CD1c-positive myeloid dendritic cell (primary cell): ENCODE results near the gene BICRA.

ENCODE experiments used
- DNase-seq: peaks from one replicate; pipeline ENCODE4 v3.0.0-alpha.2; 2016; ENCODE audit errors: extremely low spot score

Gene BICRA

DNA sequence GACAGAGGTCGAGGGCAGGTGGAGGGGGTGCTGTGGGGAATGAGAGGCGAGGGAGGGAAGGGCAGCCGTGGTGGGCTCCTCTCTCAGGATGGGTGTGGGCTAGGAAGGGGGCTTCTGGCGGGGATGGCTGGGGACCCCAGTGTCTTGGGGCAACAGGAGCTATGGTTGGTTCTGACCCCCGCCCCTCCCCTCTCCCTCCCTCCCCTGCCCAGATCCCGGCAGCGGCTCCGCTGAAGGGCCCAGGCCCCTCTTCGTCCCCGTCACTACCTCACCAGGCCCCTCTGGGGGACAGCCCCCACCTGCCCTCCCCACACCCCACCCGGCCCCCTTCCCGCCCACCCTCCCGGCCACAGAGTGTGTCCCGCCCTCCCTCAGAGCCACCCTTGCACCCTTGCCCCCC is 85.0 kb downstream of the BICRA start:
- DNase-seq = no peak

DNA sequence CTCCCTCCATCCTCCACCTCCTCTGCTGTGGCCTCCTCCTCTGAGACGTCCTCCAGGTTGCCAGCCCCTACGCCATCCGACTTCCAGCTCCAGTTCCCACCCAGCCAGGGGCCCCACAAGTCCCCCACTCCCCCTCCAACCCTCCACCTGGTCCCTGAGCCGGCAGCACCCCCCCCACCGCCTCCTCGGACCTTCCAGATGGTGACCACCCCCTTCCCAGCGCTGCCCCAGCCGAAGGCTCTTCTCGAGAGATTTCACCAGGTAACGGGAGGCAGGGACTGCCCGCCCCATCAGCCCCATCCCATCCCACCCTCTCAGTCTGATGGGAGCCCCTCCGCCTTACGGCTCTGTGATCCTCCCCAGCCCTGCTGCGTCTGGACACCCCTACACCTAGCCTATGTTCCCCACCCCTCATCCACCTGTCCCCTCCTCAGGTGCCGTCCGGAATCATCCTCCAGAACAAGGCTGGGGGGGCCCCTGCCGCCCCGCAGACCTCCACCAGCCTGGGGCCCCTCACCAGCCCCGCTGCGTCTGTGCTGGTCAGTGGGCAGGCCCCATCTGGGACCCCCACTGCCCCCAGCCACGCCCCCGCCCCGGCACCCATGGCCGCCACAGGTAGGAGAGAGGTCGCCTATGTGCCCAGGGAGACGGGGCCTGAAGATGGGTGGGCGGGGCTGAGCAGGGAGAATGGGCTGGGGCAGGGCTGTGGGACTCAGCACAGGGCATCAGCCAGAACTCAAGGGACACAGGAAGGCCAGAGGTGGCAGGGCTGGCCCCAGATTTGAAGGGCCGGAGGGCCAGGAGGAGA is 85.7 kb downstream of the BICRA start:
- DNase-seq = no peak

DNA sequence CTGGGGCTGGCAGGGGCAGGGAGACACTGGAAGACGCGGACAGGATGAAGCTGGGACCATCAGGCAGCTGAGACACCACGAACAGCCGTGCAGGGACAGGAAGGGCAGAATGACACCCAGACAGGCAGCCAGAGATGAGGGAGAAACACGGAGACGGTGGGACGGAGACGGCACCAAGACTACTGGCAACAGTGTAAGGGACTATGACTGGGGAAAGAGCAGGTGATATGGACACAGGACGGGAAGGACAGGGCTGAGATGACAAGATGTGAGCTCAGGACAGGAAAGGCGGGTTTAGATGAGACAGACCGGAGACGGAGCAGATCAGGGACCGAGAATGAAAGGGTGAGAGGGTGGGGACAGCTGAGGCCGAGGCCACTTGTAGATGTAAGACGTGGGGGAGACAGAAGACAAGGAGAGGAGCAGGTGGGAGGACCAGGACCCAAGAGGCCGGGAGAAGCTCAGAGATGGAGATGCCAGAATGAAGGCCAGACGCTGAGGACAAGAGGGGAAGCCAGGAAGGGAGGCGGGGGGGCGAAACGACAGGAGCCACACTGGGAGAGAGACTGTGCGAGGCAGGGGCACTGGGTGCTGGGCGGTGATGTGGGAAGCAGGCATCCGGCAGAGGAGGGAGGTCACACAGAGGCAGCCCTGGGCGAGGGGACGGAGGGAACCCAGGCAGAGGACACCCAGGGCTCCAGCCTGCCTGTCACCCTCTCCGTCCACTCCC is 86.8 kb downstream of the BICRA start:
- no peak for DNase-seq

DNA sequence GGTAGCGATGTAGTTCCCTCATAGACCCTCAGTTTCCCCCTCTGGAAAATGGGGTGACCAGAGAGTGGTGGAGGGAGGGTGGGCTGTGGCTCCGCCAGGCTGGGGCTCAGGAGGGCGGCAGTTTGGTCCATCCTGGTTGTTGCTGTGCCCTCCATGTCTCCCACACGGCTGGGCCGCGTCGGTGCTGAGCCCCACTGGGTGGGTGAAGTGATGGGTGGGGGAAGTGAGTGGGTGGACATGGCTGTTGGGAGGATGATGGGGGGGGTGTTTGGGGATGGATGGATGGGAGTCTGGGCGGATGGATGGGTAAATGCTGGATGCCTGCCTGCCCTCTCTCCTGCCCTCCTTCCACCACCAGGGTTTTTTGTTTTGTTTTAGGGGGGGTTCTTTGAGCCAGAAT is 87.7 kb downstream of the BICRA start:
- no peak for DNase-seq

DNA sequence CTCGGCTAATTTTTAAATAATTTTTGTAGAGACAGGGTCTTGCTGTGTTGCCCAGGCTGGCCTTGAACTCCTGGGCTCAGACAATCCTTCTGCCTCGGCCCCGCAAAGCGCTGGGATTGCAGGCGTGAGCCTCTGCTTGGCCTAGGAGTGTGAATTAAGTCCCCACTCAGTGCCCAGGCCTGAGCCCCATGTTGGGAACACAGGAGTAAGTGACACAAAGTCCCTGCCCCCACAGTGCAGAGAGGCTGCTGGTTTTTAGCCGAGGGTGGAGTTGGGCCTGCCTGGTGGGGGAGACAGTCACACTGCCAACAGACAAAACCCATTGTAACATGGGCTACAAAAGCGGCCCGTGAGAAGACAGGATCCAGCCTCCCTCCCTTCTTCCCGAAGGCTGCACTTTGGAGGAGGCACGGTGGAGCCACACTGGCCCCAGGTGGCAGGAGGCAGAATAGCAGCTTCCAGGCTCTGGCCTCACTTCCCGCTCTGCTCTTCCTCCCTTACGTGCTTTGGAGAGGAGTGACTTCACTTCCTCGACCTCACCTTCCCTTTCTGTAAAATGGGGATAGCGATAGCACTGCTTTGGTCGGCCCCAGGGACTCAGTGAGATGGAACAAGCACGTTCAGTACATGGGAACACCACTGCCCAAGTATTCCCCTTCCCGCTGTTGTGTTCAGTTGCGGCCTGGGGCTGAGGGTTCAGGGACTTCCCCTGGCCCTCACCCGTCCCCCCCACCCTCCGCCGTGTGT is 89.1 kb downstream of the BICRA start:
- peak; percentile 83 for DNase-seq

DNA sequence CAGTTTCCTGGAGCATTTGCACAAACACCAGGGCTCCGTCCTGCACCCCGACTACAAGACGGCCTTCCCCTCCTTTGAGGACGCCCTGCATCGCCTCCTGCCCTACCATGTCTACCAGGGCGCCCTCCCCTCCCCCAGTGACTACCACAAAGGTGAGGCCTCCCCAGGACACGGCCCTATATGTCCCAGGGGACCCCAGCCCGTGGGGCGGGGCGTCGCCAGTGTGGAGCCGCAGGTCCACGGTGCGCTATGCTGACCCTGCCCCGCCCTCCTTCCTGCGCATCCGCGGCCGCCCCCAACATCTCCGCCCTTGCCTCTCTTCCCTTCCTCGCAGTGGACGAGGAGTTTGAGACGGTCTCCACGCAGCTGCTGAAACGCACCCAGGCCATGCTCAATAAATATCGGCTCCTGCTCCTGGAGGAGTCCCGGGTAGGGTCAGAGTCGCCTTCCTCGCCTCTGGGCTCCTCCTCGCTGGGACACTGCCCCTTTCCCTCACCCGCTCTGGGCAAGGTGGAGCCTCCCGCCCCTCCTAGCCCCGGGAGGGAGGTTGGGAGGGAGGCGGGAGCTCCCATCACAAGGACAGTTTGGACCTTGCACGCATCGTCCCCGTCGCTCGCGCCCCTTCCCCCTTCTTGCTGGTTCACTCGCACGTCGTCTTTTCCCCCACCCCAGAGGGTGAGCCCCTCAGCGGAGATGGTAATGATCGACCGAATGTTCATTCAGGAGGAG is 89.9 kb downstream of the BICRA start:
- DNase-seq = no peak

DNA sequence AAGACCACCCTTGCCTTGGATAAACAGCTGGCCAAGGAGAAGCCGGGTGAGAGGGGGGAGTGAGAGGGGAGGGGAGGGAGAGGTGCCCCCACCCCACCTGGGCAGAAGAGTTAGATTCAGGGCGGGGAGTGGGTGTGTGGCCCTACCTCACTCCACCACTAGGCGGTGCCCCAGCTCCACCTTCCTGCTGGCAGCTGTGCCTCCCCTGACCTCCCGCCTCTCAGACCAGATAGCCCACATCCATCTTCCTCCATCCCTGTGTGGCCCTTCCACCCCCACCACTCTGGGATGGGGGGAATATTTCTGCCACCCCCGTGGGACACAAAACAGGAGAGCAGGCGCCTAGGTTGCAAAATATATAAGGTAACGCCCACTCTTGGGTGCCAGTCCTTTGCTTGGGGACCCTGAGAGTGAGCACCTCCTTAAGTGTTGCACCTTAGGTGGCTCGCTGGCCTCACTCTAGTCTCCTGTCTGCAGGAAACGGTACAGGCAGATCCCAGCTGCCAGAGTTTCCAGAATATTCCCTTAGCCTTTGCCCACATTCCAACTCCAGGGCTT is 90.5 kb downstream of the BICRA start:
- peak; percentile 41 for DNase-seq

DNA sequence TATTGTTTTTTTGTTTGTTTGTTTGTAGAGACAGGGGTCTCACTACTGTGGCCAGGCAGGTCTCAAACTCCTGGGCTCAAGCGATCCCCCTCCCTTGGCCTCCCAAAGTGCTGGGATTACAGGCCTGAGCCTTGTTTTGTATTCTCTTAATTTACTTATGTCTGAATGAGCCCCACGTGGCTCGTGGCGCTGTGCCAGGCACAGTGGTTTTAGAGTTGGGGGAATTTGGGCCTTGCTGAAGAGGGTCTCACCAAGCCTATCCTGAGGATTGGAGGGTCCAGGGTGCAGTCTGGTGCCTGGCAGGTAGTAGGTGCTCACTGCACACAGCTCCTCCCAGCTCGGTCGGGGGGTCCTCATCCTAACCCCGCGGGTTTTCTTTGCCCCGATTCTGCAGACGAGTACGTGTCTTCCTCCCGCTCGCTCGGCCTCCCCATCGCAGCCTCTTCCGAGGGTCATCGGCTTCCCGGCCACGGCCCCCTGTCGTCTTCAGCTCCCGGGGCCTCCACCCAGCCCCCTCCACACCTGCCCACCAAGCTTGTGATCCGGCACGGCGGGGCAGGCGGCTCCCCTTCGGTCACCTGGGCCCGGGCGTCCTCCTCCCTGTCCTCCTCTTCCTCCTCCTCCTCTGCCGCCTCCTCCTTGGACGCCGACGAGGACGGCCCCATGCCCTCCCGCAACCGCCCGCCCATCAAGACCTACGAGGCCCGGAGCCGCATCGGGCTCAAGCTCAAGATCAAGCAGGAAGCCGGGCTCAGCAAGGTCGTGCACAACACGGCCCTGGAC is 92.2 kb downstream of the BICRA start:
- DNase-seq = no peak

DNA sequence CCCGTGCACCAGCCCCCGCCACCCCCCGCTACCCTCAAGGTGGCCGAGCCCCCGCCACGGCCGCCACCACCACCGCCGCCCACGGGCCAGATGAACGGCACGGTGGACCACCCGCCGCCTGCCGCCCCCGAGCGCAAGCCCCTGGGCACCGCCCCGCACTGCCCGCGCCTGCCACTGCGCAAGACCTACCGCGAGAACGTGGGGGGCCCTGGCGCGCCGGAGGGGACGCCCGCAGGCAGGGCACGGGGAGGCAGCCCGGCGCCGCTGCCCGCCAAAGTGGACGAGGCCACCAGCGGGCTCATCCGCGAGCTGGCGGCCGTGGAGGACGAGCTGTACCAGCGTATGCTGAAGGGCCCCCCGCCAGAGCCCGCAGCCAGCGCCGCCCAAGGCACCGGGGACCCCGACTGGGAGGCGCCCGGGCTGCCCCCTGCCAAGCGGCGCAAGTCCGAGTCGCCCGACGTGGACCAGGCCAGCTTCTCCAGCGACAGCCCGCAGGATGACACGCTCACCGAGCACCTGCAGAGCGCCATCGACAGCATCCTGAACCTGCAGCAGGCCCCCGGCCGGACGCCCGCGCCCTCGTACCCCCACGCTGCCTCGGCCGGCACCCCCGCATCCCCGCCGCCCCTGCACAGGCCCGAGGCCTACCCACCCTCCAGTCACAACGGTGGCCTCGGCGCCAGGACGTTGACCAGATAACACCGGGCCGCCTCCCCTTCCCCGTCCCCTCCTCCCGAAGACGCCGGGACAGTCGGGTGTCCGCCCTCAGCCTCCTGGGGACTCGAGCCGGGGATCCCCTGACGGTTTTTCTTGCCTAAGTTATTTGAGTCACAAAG is 93.0 kb downstream of the BICRA start:
- no peak for DNase-seq

DNA sequence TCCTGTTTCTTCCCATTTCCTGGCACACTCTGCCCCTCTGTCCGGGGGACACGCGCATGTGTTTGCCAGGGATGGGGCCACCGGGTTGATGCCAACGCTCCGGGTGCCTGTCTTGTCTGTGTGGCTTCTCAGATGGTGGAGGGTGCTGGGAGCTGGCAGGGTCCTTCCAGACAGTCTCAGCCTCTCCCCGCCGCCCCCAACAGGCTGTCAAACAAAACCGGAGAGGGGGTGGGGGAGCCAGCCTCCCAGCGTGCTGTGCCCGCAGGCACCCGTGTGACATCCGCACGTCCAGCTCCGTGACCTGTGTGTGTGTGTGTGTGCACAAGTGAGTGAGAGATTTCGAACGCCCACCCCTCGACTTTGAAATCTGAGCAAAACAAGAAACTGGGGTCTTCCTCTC is 93.7 kb downstream of the BICRA start:
- no peak for DNase-seq

DNA sequence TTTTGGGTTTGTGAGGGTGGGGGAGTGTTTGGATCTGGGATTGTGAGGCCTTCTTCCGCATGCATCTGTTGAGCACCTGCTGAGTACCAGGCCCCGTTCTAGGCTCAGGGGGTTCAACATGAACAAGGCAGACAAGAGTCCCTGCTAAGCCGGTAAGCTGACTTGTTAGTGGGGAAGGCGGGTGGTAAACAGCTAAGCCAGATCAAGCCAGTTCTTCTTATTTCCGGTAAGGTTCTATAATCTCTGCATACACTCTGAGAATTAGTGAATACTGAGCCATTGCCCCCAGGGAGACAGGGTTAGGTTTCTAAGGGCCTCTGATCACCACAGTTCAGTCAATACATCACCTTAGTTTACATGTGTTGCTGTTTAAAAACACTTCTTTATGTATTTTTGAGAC is 94.4 kb downstream of the BICRA start:
- DNase-seq = no peak

DNA sequence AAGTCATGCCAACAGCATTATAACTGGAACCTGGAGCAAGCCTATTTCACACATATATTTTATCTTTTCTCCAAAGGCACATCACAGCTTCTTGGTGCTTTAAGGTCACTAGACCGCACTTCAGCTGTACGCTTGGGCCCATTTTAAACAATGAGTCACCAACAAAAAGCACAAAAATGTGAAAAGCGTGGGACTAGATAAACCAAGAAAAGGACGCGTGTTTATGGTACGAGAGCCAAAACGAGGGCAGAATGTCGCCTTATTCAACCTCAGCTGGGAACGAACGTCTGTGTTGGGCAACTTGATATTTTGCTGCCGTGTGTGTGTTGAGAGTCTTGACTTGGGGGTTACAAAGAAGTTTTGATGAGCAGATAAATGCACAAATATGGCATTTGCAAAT is 95.1 kb downstream of the BICRA start:
- DNase-seq = no peak

DNA sequence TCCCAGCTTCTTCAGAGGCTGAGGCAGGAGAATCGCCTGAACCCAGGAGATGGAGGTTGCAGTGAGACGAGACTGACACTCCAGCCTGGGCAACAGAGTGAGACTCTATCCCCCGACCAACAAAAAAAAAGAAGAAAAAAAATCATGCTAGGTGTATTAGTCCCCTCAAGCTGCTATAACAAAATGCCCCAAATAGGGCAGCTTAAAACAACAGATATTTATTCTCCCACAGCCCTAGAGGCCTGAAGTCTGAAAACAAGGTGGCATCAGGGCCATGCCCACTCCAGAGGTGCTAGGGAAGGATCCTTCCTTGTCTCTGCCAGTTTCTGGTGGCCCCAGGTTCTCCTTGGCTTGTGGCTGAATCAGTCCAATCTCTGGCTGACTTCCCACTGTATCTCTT is 95.7 kb downstream of the BICRA start:
- DNase-seq = no peak

DNA sequence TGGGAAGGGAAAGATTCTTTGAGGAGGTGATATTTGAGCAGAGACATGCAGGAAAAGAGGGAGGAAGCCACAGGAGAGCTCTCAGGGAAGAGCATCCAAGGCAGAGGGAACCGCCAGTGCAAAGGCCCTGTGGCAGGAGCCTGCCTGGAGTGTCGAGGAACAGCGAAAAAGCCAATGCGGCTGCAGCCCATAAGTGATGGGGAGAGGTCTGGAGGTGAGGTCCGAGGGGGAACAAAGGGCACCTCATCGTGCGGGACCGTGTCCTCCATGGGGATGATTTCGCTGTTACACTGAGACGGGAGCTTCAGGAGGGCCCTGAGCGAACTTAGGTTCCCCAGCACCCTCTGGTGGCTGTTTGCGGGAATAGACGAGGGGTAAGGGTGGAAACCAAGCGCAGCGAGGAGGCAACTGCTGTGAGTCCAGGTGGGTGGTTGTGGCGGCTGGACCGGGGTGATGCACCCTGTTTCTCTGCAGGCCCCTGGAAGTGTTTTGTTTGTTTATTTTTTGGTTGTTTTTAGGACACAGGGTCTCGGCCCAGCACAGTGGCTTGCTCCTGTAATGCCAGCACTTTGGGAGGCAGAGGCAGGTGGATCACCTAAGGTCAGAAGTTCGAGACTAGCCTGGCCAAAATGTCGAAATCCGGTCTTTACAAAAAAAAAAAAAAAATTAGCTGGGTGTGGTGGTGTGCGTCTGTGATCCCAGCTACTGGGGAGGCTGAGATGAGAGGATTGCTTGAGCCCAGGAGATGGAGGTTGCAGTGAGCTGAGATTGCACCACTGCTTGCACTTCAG is 98.4 kb downstream of the BICRA start:
- DNase-seq = peak; percentile 84

DNA sequence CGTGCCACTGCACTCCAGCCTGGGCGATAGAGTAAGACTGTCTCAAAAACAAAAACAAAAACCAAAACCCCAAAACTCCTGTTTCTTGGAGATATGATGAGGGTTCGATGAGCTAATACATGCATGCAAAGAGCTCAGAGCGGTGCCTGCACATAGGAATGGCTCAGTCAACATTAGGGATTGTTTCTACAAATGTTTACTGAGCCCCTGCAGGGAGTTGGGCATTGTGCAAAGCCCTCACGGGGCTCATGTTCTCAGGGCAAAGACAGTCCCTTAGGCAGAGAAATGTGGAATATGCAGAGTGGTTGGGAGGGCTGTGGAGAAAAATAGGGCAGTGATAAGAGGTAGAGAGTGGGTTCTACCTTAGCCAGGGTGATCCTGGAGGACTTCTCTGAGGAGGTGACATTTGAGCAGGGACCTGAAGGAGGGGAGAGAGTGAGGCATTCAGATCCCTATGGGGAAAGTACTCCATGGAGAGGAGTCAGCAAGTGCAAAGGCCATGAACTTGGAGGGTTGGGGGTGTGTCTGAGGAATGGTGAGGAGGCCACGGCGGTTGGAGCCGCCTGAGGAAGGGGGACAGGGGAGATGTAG is 102.8 kb downstream of the BICRA start:
- no peak for DNase-seq

DNA sequence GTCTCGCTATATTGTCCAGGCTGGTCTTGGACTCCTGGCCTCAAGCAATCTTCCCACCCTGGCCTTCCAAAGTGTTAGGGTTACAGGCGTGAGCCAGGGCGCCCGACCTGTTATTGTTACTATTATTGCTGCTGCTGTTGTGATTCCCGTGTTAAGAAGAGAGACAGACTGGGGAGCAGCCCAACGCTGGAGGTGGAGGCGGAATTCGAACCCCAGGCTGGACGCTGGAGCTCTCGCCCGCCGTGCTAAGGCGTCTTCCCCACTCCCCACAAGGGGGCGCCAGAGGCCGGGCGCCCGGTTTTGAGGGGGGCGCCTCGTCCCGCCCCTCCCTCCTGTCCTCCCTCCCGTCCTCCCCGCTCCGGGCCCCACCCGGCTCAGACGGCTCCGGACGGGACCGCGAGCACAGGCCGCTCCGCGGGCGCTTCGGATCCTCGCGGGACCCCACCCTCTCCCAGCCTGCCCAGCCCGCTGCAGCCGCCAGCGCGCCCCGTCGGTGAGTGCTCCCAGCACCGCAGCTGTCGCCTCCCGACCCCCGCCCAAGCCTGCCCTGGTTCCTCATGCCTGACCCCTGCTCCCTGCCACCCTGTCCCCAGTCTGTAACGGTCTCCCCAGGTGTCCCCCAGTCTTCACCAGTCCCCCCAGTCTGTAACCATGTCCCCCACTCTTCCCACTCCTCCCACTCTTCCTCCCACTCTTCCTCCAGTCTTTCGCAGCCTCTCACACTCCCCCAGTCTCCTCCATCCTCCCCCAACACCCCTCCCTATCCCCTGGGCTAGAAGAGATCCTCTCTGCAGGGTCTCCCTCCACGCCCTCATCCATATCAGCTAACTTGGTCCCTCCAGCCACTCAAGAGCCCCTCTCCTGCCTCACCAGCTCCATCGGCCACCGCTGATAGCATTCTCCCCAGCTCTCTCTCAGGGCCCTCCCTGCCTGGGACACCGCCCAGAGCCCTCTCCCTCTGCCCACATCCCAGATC is 104.4 kb downstream of the BICRA start, which contains the start of gene EHD2:
TSS of gene EHD2 (plus strand) at position 377 of the 976 bp plus-strand sequence. CDS start 3,191 bp downstream, outside the sequence.
- DNase-seq = peak; percentile 57

DNA sequence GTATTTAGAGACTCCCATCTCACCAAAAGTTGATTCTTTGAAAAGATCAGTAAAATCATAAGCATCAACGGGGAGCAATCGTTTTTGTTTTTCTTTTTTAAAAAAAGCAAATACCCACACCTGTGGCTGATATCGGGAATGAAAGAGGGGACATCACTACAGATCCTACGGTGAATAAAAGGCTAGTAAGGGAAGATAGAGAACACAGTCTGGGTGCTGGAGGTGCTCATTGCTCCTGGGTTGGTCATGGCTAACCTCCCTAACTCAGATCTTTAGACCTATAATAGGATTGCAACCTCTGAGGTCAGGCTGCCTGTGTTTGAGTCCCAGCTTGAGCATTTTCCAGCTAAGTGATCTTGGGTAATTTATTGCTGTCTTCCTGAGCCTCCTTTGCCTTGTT is 105.4 kb downstream of the BICRA start:
- DNase-seq = no peak
